Fibroblast of lung (primary cell): ENCODE data around the gene TMEM187. TPM values are rescaled to one million over a fixed set of nuclear protein-coding genes. Genes with fewer than 3 reads are reported as not detected.
A peak's percentile ranks its signal among the peaks of the same experiment; 100 is the strongest.

Experiments
- DNase-seq, 2 donors: peaks; one replicate each; pipeline versions ENCODE4 v3.0.0 to v3.0.0-alpha.2; 2010; ENCODE audit warnings: low read depth in 2 of 2
- H2AFZ ChIP-seq: 2 replicates; pipeline ENCODE4 v1.5.1; 2012; ENCODE audit warnings: low read length, control low read depth, inconsistent platforms
- H3K27ac ChIP-seq: 2 replicates; pipeline ENCODE4 v1.5.1; 2011; ENCODE audit warnings: low read length, control low read depth; ENCODE audit not compliant: insufficient read depth
- H3K27me3 ChIP-seq: 2 replicates; pipeline ENCODE4 v1.5.1; 2011; ENCODE audit warnings: mild to moderate bottlenecking, low read length; ENCODE audit not compliant: control insufficient read depth, insufficient read depth
- H3K36me3 ChIP-seq: 2 replicates; pipeline ENCODE4 v1.5.1; 2011; ENCODE audit warnings: low read length; ENCODE audit not compliant: control insufficient read depth, insufficient read depth
- H3K4me1 ChIP-seq: 2 replicates; pipeline ENCODE4 v1.5.1; 2011; ENCODE audit warnings: low read length; ENCODE audit not compliant: control insufficient read depth, insufficient read depth; ENCODE audit errors: extremely low read depth
- H3K4me2 ChIP-seq: 2 replicates; pipeline ENCODE4 v1.5.1; 2011; ENCODE audit warnings: low read length, control low read depth; ENCODE audit not compliant: insufficient read depth; ENCODE audit errors: extremely low read depth
- H3K4me3 ChIP-seq, 4 experiments: fragments of 200-600 bp in 1 of 4; sonication (generic) in 1 of 4; replicated peaks in 1 of 4; 2 replicates each; pipeline ENCODE4 v1.5.1; 2011 to 2016; ENCODE audit warnings: low read length in 4 of 4, low read depth in 3 of 4, mild to moderate bottlenecking in 3 of 4, control low read depth in 2 of 4, inconsistent platforms in 1 of 4, mixed read lengths in 1 of 4; ENCODE audit not compliant: insufficient read depth in 1 of 4; ENCODE audit errors: control extremely low read depth in 1 of 4
- H3K79me2 ChIP-seq: 2 replicates; pipeline ENCODE4 v1.5.1; 2012; ENCODE audit warnings: mild to moderate bottlenecking, low read length, inconsistent platforms; ENCODE audit not compliant: control insufficient read depth, insufficient read depth
- H3K9ac ChIP-seq: 2 replicates; pipeline ENCODE4 v1.5.1; 2011; ENCODE audit warnings: mild to moderate bottlenecking, low read length, control low read depth; ENCODE audit not compliant: insufficient read depth
- H3K9me3 ChIP-seq: 2 replicates; pipeline ENCODE4 v1.5.1; 2012; ENCODE audit warnings: low read depth, low read length; ENCODE audit not compliant: control insufficient read depth, insufficient read depth
- H4K20me1 ChIP-seq: 2 replicates; pipeline ENCODE4 v1.5.1; 2011; ENCODE audit warnings: low read length; ENCODE audit not compliant: control insufficient read depth, insufficient read depth; ENCODE audit errors: extremely low read depth
- CTCF ChIP-seq, 2 donors: IDR thresholded peaks in 1 of 2; conservative IDR thresholded peaks in 1 of 2; 1 replicate in 1 of 2; 2 replicates in 1 of 2; pipeline ENCODE4 v1.5.1; 2011 to 2012; ENCODE audit warnings: low read length in 2 of 2, control low read depth in 1 of 2, inconsistent platforms in 1 of 2, low read depth in 1 of 2, mild to moderate bottlenecking in 1 of 2
- EZH2 ChIP-seq: IDR thresholded peaks from 2 replicates; pipeline ENCODE4 v1.5.1; 2012; ENCODE audit warnings: low read length, control low read depth, mild to moderate bottlenecking; ENCODE audit errors: missing control alignments
- polyA plus RNA-seq, 2 donors: library from polyadenylated mRNA; depleted of rRNA in 1 of 2; stranded (reverse) in 1 of 2; unstranded in 1 of 2; fragments of >200 nt; gene quantifications; 2 replicates each; pipeline ENCODE4 v1.2.1, GENCODE V29; 2011 to 2012; ENCODE audit warnings: missing spikeins in 1 of 2
- total RNA-seq: library from RNA; depleted of rRNA; stranded (reverse); fragments of >200 nt; gene quantifications from 2 replicates; pipeline ENCODE4 v1.2.1, GENCODE V29; 2014

The TMEM187 gene
- total and polyA plus RNA-seq, 2 donors (not counting 1 experiment from before 2014, with no cell fraction given), result 4.6 to 8.3 TPM

GRCh38 chrX:153927922-153928760 is 44.4 kb upstream of the TMEM187 start:
- Histone ChIP-seq H3K9me3 (no peaks in the 10 kb centered on the region), H3K4me3 (peak overlapping the region; percentile 47 to 67 (median 56)), H3K79me2 (peaks cover 4% of the 10 kb centered on the region), H3K27me3 (no peaks in the 10 kb centered on the region), H3K27ac (peak overlapping the region; percentile 88), H3K4me1 (peaks cover 5% of the 10 kb centered on the region), H3K9ac (peak overlapping the region; percentile 83), H4K20me1 (no peaks in the 10 kb centered on the region), H3K4me2 (peak overlapping the region; percentile 92), H2AFZ (no peak overlapping the region), H3K36me3 (peaks cover 10% of the 10 kb centered on the region)
- TF ChIP-seq EZH2 (no peak), CTCF (conservative IDR thresholded peaks at IDR 0.05 in 1 of 2, IDR thresholded peaks at IDR 0.05 in 1 of 2; ENCODE audit: low read depth in 1 of 2, low read length in 2 of 2) (peak in 1 of 2 donors; percentile 6)
- DNase-seq, result peak; percentile 97 to 98

DNA sequence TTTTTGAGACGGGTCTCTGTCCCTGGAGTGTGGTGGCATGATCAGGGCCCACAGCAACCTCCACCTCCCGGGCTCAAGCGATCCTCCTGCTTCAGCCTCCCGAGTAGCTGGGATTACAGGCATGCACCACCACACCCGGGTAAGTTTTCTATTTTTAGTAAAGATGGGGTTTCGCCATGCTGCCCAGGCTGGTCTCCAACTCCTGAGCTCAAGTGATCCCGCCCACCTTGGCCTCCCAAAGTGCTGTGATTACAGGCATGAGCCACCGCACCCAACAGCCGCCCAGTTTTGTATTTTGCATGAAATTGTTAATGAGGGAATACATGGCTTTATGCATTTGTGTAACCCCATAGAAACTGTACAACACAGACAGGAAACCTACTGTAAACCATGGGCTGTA is 43.7 kb upstream of the TMEM187 start:
- H3K27ac ChIP-seq, result no peak overlapping the region
- no peak for DNase-seq

More for the DNA sequence above, 43.7 kb upstream of the TMEM187 start:
- H3K27me3 ChIP-seq, result no peaks in the 10 kb centered on the region
- TF ChIP-seq CTCF (conservative IDR thresholded peaks at IDR 0.05 in 1 of 2, IDR thresholded peaks at IDR 0.05 in 1 of 2; ENCODE audit: low read depth in 1 of 2, low read length in 2 of 2), result no peak
- TF ChIP-seq EZH2, result no peak
- no peak overlapping the region for H3K4me3 ChIP-seq
- peaks cover 9% of the 10 kb centered on the region for H3K79me2 ChIP-seq
- H4K20me1 ChIP-seq, result no peaks in the 10 kb centered on the region
- no peak overlapping the region for H3K9ac ChIP-seq
- H2AFZ ChIP-seq, result no peak overlapping the region
- H3K36me3 ChIP-seq, result peaks cover 10% of the 10 kb centered on the region
- peaks cover 5% of the 10 kb centered on the region for H3K4me1 ChIP-seq
- no peaks in the 10 kb centered on the region for H3K9me3 ChIP-seq
- H3K4me2 ChIP-seq, result no peak overlapping the region
